ENCODE results near the gene SDF2L1. TPM values are rescaled to one million over a fixed set of nuclear protein-coding genes. Genes with fewer than 3 reads are reported as not detected.
"Not testable (repeated sequence)": the region's sequence is repeated elsewhere in the genome, so short reads cannot be mapped to it uniquely, and the experiment has no call there.

SDF2L1 gene
- total RNA-seq, 1 donor from 2014 or later = 43.3 TPM

DNA sequence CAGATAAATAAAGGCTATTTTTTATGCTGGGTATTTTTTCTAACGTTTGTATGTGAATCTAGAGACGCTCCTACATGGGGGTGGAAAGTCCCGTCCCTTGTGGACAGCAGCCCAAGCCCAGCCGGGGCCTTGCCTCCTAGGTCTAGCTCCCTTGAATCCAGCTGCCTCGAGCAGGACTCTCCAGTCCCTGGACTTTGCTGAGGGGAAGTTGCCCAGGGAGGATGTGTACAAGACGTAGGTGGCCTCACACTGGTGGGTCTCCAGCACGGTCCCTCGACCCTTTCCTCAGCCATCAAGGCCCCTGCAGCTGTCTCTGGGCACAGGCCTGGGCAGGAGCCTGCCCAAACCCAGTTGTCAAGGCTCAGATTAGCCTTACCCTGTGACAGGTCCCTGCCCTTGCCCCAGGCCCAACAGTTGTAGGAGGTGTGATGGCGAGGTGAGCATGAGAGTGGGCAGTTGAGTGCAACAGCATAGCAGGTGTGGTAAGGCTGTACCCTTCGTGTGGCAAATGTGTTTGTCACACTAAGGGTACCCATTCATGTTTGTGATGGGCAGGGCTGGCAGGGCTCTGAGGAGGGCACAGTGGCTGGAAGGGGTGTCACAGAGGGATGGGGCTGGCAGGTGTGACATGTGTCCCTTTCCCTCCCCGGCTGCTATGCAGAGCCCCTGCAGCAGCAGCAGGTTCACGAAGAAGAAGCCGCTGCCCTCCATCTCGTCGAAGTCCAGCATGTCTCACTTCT is 6.2 kb upstream of the SDF2L1 start:
- no peak overlapping the region for H3K27ac Mint-ChIP-seq
- intact Hi-C loops (cut with micrococcal nuclease) = no loop called here
- ATAC-seq (ENCODE audit: low read depth) = no peak

GRCh38 chr22:21636629-21637218 is 5.4 kb upstream of the SDF2L1 start:
- no peaks in the 10 kb centered on the region for H3K36me3 Mint-ChIP-seq (ENCODE audit: low read depth)
- ATAC-seq (ENCODE audit: low read depth) (no peak), DNase-seq (no peak)
- TF ChIP-seq, protein P1, sequence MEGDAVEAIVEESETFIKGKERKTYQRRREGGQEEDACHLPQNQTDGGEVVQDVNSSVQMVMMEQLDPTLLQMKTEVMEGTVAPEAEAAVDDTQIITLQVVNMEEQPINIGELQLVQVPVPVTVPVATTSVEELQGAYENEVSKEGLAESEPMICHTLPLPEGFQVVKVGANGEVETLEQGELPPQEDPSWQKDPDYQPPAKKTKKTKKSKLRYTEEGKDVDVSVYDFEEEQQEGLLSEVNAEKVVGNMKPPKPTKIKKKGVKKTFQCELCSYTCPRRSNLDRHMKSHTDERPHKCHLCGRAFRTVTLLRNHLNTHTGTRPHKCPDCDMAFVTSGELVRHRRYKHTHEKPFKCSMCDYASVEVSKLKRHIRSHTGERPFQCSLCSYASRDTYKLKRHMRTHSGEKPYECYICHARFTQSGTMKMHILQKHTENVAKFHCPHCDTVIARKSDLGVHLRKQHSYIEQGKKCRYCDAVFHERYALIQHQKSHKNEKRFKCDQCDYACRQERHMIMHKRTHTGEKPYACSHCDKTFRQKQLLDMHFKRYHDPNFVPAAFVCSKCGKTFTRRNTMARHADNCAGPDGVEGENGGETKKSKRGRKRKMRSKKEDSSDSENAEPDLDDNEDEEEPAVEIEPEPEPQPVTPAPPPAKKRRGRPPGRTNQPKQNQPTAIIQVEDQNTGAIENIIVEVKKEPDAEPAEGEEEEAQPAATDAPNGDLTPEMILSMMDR (IDR thresholded peaks at IDR 0.05) = no peak
- H3K4me1 Mint-ChIP-seq = peaks cover 12% of the 10 kb centered on the region
- H3K4me3 Mint-ChIP-seq = no peak overlapping the region
- H3K27me3 Mint-ChIP-seq = no peaks in the 10 kb centered on the region
- H3K9me3 Mint-ChIP-seq = no peaks in the 10 kb centered on the region
- intact Hi-C loops (cut with micrococcal nuclease) = no loop called here
- POLR2A ChIA-PET = no interaction called here
- CTCF ChIA-PET = interaction anchor here (2.8 kb wide), 1 partner anchor 10 kb away, joined by 8 read pairs; no protein-coding TSS in a partner anchor
- H3K27ac Mint-ChIP-seq = peak overlapping the region; percentile 9

More for the DNA sequence above, 6.2 kb upstream of the SDF2L1 start:
- no peaks in the 10 kb centered on the region for H3K36me3 Mint-ChIP-seq (ENCODE audit: low read depth)
- ChIA-PET CTCF (interaction anchor here (2.8 kb wide), 1 partner anchor 11 kb away, joined by 8 read pairs; no protein-coding TSS in a partner anchor), POLR2A (no interaction called here)
- H3K9me3 Mint-ChIP-seq = no peaks in the 10 kb centered on the region
- TF ChIP-seq, protein P1 (IDR thresholded peaks at IDR 0.05) = no peak
- no peaks in the 10 kb centered on the region for H3K27me3 Mint-ChIP-seq
- no peak for DNase-seq
- H3K4me3 Mint-ChIP-seq = no peak overlapping the region
- peaks cover 8% of the 10 kb centered on the region for H3K4me1 Mint-ChIP-seq

- H3K27ac Mint-ChIP-seq; H3K36me3 Mint-ChIP-seq (ENCODE audit: low read depth); ATAC-seq (ENCODE audit: low read depth); POLR2A ChIA-PET; DNase-seq; H3K9me3 Mint-ChIP-seq; intact Hi-C loops (cut with micrococcal nuclease); CTCF ChIA-PET; H3K27me3 Mint-ChIP-seq; H3K4me3 Mint-ChIP-seq: not testable (repeated sequence)
- peaks cover 14% of the 10 kb centered on the region for H3K4me1 Mint-ChIP-seq
Observed at GRCh38 chr22:21637450-21637849, 4.7 kb upstream of the SDF2L1 start.

DNA sequence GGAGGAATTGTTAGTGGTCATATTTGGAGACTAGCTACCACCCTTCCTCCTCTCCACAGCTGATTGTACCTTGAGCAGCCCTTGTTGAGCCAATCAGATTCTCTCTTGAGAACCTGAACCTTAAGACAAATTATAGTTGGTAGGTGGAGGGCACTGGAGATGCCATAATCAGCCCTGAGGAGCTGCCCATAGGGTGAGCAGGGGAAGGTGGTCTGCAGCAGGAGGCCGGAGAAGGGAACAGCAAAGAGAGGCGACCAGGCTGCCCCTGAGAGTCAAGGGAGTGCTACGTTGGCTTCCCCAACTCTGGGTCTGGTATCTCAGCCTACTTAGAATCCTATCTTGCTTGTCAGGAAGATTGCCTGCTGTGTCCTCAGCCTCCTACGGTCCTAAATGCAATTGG is 2.7 kb upstream of the SDF2L1 start:
- Mint-ChIP-seq H3K27me3 (no peaks in the 10 kb centered on the region), H3K36me3 (ENCODE audit: low read depth) (peaks cover 12% of the 10 kb centered on the region), H3K9me3 (no peaks in the 10 kb centered on the region), H3K4me3 (no peak overlapping the region), H3K27ac (no peak overlapping the region), H3K4me1 (peaks cover 22% of the 10 kb centered on the region)
- intact Hi-C loops (cut with micrococcal nuclease) = no loop called here
- DNase-seq (no peak), ATAC-seq (ENCODE audit: low read depth) (no peak)
- ChIA-PET CTCF (interaction anchor here (1.9 kb wide), 1 partner anchor 10 kb away, joined by 5 read pairs; the partner anchor contains the start of gene YDJC), POLR2A (no interaction called here)
- TF ChIP-seq, protein P1 (IDR thresholded peaks at IDR 0.05) = no peak

- intact Hi-C loops (cut with micrococcal nuclease) = loop anchor here (5.0 kb wide), 1 partner anchor 54 kb away; no protein-coding TSS in a partner anchor
- DNase-seq (no peak), ATAC-seq (ENCODE audit: low read depth) (no peak)
- Mint-ChIP-seq H3K9me3 (no peaks in the 10 kb centered on the region), H3K4me1 (peaks cover 22% of the 10 kb centered on the region), H3K36me3 (ENCODE audit: low read depth) (peaks cover 16% of the 10 kb centered on the region), H3K4me3 (peak overlapping the region; percentile 89), H3K27ac (no peak overlapping the region), H3K27me3 (no peaks in the 10 kb centered on the region)
- TF ChIP-seq, protein P1 (IDR thresholded peaks at IDR 0.05) = no peak
- POLR2A ChIA-PET = interaction anchor here (1.6 to 3.5 kb wide), 5 partner anchors 10 to 659 kb away, joined by 4 to 110 read pairs (median 7); partner anchors contain the start of genes CCDC116, LZTR1, UBE2L3 and YDJC
- CTCF ChIA-PET = interaction anchor here (3.7 kb wide), 1 partner anchor 10 kb away, joined by 65 read pairs; the partner anchor contains the start of genes CCDC116 and YDJC
Observed at GRCh38 chr22:21640810-21641209, 1.3 kb upstream of the SDF2L1 start.

Measured in activated B cell treated with CpG ODN at 0.5 μM for 24 hours (primary cell).